Left lobe of liver (tissue), 2 donors: ENCODE data around the gene MIA2. TPM values are rescaled to one million over a fixed set of nuclear protein-coding genes. Genes with fewer than 3 reads are reported as not detected.
"Not testable (repeated sequence)": the region's sequence is repeated elsewhere in the genome, so short reads cannot be mapped to it uniquely, and the experiment has no call there.

Source experiments
- ATAC-seq: fragments of 200-7000 bp; cut with Tn5 transposase; one replicate; pipeline ENCODE4 v1.9.1; 2020; ENCODE audit warnings: mild to moderate bottlenecking, moderate library complexity
- DNase-seq: peaks from one replicate; pipeline ENCODE4 v3.0.0-alpha.2; 2020; ENCODE audit warnings: low spot score
- total RNA-seq: library from RNA; stranded (reverse); gene quantifications from one replicate; pipeline ENCODE4 v1.2.1, GENCODE V29; 2021
- donor health status: DM: no; HTN: no; CAD: no; lungs with moderate emphysema.
- donor health status: DM: no; HTN: yes; CAD: no.

MIA2 gene
- total RNA-seq, 1 donor from 2014 or later = 83.9 TPM

DNA sequence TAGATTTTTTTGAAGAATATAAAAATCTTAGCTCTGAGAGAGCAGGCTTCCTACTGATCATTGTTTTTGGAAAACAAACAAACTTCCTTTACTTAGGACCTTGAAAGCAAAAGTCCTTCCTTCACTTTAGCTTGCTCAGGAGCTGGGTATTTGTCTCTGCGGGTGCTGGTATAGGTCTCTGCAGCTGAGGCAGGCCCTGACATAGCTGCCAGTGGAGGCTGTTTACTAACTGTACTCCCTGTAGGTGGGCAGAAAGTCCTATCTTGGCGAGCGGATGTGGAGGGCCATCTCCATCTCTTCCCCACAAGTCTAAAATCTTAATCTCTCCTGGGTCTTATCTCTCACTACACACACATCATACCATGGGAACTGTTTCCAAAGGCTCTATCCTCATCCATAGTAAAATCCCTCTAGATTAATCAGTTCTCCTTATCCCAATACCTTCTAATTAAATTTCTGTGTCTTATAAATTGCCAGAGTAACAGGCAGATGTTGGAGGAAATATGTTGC is 4.1 kb upstream of the MIA2 start:
- ATAC-seq (no peak), DNase-seq (no peak)

DNA sequence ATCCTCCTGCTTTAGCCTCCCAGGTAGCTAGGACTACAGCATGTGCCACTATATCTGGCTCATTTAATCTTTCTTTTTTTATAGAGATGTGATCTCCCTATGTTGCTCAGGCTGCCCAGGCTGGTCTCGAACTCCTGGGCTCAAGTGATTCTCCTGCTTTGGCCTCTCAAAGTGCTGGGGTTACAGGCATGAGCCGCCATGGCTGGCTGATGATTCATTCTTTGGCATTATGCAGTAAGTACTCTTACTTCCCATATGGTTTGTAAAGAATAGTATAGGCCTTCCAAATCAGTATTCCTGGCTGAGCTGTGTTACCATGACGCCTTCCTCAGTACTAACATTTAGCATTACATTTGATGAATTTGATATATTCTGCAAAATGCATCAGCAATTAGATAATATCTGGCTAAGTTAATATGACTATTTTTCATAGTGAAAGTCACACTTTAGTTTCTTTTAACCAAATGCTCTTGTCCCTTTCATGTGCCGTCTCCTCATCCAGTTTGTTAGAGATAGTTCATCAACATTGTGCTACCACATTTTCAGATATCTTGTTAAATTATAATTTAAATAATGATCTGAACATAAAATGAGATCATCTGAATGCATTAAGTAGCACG is 3.2 kb upstream of the MIA2 start:
- ATAC-seq = no peak
- no peak for DNase-seq

DNA sequence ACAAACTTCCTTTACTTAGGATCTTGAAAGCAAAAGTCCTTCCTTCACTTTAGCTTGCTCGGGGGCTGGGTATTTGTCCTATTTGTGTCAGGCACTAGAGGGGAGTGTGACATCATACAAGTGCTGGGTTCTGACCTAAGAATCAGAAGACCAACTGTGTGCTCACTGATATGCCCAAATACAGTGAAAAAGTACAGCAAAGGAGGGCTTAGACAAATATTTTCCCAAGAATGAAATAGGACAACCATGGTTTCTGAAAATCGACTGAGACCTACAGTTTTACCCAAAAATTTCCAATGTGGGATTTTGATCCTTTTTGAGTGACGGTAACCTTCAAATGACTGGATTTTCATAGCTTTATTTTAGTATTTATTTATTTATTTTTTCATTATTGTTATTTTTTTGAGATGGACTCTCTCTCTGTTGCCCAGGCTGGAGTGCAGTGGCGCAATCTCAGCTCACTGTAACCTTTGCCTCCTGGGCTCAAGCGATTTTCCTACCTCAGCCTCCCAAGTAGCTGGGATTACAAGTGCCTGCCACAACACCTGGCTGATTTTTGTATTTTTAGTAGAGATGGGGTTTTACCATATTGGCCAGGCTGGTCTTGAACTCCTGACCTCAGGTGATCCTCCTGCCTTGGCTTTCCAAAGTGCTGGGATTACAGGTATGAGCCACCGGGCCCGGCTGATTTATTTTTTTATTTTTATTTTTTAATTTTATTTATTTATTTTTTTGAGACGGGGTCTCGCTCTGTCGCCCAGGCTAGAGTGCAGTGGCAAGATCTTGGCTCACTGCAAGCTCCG is 1.8 kb upstream of the MIA2 start:
- DNase-seq (peak; percentile 67), ATAC-seq (peak; percentile 68)

DNA sequence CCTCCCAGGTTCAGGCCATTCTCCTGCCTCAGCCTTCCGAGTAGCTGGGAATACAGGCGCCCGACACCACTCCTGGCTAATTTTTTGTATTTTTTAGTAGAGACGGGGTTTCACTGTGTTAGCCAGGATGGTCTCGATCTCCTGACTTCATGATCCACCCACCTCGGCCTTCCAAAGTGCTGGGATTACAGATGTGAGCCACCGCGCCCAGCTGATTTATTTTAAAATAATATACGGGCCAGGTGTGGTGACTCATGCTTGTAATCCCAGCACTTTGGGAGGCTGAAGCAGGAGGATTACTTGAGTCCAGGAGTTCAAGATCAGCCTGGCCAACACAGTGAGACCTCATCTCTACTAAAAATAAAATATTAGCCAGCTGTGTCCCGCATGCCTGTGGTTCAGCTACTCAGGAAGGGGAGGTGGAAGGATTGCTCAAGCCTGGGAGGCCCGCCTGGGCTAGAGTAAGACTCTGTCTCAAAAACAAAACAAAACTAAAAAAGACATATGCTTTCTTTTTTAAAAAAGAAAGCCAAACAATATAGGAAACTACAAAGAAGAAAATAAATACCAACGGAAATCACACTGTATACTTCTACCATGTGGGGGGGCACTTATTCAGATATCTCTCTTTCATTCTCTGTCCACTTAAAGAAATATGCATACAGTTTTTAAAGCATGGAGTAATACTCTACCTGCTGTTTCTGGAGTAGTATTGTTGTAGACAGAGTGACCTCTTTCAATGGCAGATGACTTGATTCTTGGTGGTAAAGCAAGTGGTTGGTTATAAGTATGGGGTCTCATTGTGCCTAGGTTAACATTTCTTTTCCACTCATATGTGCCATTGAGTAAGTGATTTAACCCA is 930 bp upstream of the MIA2 start:
- peak; percentile 59 for ATAC-seq
- no peak for DNase-seq

DNA sequence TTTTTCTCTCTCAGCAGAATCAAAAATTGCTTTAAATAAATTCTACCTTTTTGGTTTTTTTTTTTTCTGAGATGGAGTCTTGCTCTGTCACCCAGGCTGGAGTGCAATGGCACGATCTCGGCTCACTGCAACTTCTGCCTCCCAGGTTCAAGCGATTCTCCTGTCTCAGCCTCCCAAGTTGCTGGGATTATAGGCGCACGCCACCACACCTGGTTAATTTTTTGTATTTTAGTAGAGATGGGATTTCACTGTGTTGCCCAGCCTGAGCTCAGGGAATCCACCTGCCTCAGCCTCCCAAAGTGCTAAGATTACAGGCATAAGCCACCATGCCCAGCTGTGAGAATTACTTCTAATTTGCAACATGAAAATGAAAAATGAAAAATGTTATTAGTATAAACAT is 1.3 kb downstream of the MIA2 start:
- DNase-seq, ATAC-seq: not testable (repeated sequence)

DNA sequence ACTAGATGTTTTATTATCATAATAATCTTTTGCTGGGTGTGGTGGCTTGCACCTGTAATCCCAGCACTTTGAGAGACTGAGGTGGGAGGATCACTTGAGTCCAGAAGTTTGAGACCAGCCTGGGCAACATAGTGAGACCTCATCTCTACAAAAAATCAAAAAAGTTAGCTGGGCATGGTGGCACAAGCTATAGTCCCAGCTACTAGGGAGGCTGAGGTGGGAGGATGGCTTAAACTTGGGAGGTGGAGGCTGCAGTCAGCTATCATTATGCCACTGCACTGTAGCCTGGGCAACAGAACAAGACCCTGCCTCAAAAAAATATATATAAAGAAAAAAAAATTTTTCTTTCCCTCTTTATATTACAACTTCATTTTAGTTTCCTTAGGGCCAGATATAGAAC is 1.8 kb downstream of the MIA2 start:
- not testable (repeated sequence) for DNase-seq, ATAC-seq

DNA sequence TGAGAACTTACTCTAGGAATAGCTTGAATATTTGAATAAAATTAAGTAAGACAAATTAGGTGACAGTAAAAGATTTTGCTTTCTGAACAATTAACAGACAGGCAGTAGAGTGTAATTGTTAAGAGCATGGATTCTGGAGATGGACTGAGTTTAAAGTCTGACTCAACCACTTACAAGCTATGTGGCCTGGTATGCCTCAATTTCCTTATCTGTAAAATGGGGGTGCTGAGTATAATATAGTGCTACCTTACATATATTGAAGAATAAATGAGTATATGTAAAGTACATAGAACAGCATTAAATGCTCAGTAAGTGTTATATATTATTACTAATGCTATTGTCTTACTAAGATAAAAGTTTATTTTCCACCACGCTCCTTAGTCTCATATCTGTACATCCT is 7.1 kb downstream of the MIA2 start:
- ATAC-seq (no peak), DNase-seq (no peak)

DNA sequence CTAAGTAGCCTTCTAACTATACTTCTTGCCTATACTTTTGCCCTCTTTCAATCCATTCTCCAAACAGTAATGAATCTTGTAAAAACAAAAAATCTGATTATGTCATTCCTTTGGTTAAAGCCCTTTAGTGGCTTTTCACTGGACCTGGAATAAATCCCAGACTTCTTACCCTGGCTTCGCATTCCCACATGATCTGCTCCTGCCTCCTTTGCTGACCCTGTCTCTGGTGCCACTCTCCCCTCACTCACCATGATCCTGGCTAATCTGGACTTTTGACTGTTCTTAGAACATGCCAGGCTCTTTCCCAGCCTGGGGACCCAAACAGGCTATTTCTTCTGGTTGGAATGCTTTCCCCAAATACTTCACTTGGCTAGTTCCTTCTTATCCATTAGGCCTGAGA is 7.9 kb downstream of the MIA2 start:
- ATAC-seq (peak; percentile 79), DNase-seq (no peak)

DNA sequence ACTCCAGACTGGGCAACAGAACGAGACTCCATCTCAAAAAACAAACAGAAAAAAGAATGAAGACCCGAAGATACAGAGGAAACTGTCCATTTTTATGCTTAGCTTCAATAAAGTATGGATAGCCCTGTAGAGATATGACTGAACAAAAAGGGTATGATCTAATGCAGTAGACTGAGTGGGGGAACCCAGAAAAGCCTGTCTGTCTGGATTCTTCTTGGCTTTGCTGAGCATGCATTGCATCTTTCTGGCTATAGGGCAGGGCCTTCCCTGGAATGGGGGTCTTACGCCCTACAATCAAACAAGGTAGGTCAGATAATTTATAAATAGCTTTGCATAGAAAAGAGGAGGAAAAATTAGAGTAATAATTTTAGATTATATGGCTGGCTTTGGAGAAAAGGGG is 10.1 kb downstream of the MIA2 start:
- DNase-seq = no peak
- no peak for ATAC-seq

DNA sequence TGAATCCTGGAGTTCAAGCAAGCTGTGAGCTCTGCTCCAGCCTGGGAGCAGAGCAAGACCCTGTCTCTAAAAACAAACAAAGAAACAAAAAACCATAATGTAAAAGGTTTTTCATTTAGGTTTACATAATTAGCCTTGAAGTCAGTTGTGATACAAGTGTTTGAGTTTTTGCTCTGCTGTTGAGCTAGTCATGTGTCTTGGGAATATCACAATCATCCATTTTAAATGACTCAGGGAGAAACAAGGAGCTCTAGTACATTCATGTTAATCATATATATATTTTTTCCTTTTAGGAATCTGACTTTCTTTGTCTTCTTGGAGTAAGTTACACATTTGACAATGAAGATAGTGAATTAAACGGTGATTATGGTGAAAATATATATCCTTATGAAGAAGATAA is 12.9 kb downstream of the MIA2 start:
- ATAC-seq (no peak), DNase-seq (no peak)

DNA sequence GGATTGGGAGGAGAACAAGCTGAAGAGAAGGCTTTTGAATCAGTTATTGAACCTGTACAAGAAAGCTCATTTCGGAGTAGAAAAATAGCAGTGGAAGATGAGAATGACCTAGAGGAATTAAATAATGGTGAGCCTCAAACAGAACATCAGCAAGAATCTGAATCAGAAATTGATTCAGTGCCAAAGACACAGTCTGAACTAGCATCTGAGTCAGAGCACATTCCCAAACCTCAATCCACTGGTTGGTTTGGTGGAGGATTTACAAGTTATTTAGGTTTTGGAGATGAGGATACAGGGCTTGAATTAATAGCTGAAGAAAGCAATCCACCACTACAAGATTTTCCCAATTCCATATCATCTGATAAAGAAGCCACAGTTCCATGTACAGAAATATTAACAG is 13.5 kb downstream of the MIA2 start:
- no peak for DNase-seq
- no peak for ATAC-seq

DNA sequence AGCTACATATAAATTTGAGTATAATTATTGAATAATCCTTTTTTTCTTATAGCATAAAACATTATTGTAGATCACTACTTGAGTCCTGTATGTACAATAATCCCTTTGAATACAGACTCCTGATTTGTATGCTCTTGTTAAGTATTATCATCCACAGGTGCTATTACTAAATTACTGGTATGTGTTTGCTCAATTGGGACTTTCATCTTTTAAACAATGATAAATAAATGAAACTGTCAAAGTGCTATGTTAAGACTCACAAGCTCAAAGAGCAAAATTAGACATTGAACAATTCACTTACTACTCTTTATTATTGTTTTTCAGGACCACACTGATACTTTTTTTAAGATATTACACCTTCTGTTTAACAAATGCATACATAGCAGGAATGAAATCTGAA is 17.8 kb downstream of the MIA2 start:
- ATAC-seq (peak; percentile 68), DNase-seq (no peak)

DNA sequence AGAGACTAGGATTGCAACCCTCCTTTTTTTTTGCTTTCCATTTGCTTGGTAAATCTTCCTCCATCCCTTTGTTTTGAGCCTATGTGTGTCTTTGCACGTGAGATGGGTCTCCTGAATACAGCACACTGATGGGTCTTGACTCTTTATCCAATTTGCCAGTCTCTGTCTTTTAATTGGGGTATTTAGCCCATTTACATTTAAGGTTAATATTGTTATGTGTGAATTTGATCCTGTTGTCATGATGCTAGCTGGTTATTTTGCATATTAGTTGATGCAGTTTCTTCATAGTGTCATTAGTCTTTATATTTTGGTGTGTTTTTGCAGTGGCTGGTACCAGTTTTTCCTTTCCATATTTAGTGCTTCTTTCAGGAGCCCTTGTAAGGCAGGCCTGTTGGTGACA is 23.7 kb downstream of the MIA2 start:
- not testable (repeated sequence) for DNase-seq, ATAC-seq

DNA sequence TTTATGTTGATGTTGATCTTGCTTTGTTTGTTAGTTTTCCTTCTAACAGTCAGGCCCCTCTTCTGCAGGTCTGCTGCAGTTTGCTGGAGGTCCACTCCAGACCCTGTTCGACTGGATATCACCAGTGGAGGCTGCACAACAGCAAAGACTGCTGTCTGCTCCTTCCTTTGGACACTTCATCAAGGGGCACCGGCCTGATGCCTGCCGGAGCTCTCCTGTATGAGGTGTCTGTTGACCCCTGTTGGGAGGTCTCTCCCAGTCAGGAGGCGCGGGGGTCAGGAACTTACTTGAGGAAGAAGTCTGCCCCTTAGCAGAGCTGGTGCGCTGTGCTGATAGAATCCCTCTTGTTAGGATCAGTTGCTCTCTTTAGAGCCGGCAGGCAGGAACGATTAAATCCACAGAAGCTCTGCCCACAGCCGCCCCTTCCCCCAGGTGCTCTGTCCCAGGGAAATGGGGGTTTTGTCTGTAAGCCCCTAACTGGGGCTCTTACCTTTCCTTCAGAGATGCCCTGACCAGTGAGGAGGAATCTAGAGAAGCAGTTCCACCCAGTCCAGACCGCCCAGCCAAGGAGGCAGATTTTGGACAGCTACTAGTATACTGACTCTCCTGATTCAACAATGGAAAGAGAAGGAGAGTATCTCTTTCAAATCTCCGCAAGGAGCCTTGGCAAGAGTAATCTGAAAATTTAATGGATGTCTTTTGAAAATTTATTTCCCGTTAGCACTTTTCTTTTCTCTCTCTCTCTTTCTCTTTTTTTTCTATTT is 25.2 kb downstream of the MIA2 start:
- no peak for ATAC-seq
- DNase-seq = no peak

DNA sequence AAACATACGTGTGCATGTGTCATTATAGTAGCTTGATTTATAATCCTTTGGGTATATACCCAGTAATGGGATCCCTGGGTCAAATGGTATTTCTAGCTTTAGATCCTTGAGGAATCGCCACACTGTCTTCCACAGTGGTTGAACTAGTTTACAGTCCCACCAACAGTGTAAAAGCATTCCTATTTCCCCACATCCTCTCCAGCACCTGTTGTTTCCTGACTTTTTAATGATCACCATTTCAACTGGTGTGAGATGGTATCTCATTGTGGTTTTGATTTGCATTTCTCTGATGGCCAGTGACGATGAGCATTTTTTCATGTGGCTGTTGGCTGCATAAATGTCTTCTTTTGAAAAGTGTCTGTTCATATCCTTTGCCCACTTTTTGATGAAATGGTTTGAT is 26.4 kb downstream of the MIA2 start:
- not testable (repeated sequence) for ATAC-seq, DNase-seq

DNA sequence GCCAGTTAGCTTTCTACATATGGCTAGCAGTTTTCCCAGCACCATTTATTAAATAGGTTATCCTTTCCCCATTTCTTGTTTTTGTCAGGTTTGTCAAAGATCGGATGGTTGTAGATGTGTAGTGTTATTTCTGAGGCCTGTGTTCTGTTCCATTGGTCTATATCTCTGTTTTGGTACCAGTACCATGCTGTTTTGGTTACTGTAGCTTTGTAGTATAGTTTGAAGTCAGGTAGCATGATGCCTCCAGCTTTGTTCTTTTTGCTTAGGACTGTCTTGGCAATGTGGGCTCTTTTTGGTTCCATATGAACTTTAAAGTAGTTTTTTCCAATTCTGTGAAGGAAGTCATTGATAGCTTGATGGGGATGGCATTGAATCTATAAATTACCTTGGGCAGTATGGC is 28.5 kb downstream of the MIA2 start:
- not testable (repeated sequence) for ATAC-seq, DNase-seq

DNA sequence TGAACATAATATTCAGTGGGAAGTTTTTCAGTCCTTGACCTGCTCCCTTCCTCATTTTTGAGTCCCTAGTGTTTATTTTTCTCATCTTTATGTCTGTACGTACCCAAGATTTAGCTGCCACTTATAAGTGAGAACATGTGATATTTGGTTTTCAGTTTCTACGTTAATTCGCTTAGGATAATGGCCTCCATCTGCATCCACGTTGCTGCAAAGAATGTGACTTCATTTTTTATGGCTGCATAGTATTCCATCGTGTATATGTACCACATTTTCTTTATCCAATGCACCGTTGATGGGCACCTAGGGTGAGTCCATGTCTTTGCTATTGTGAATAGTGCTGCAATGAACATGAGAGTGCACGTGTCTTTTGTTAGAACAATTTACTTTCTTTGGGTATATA is 30.3 kb downstream of the MIA2 start:
- no peak for ATAC-seq
- no peak for DNase-seq

DNA sequence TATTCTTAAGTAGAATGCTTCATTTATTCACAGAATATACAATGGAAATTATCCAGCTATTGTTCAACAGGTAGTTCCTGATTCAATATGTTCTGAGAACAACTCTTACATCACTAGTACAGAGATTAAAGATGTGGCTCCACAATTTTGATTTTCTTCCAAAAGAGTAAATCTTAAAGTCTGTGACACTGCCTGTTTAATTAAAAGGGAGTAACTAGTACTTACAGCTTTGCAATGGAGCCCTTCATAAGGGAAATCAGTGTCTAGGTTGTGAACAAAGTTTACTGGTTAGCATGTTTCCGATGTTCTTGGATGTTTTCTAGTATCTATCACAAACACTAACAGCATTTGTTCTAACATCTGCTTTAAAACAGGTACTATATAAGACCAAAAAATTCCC is 30.8 kb downstream of the MIA2 start:
- DNase-seq = no peak
- ATAC-seq = no peak

DNA sequence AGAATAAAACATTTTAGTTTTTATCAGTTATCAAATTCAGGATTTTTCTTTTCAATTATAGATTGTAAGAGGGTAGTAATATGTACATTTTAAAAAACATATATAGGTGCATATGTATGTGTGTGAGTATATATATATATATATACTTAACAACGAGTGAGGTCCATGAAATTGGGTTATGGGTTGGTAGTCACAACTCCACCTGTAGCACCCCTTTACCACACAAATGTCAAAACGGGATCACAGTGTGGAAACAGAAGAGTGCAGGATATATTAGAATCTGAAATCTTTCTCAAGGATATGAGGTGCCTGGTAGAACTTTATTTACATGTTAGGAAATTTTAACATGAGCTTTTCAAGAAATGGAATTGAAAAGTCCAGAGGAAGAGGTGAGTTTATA is 31.3 kb downstream of the MIA2 start:
- ATAC-seq (no peak), DNase-seq (no peak)

DNA sequence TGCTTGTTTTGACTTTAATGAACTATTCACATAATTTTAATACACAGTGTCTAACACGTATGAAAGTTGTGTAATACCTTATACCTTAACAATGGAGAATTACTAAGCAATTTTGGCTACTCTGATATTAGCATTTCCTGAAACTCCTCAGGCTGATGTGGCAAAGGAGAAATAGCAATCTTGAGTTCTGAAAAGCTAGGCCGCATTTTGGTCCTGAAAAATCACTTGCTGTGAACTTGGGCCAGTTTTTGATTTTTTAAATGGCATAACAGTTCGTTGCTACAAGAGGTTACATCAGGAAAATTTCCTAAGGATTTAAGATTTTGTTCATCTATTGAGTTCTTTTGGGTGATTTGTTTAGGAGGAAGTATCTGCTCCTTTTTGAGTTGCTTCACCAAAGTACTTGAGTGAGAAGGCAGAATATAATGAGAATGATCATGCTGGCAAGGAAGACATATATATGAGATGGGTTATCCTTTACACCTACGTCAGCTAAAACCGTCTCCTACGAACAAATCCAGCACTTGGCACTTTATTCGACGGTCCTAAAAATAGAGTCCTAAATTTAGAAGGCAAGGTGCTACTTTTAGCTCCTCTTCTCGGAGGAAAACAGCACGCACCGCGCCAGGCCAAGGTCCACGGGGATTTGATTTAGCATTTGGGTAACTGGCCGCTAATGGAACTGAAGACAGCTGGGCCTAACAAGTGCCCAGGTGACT is 32.2 kb downstream of the MIA2 start:
- no peak for DNase-seq
- no peak for ATAC-seq
